A673 (cell line): ENCODE data around the gene DLGAP1. TPM values are rescaled to one million over a fixed set of nuclear protein-coding genes. Genes with fewer than 3 reads are reported as not detected.

ENCODE experiments used
- BruUV-seq: library from RNA; stranded (reverse); fragments of 400-500 nt; replicated peaks from 2 replicates; lab custom pipeline; 2021; lab: Mats Ljungman, UMichigan
- CTCF ChIA-PET: fragments of 300-600 bp; sonication (Branson Sonifier 250); formaldehyde crosslinking; loops from one replicate; lab custom pipeline; 2022; ENCODE audit warnings: antibody characterized with exemption; lab: Charles Lee
- POLR2A ChIA-PET: fragments of 300-600 bp; sonication (Branson Sonifier 250); formaldehyde crosslinking; loops from one replicate; lab custom pipeline; 2022; ENCODE audit warnings: antibody characterized with exemption; ENCODE audit not compliant: low non-redundant PET; lab: Charles Lee
- DNase-seq: peaks from one replicate; pipeline ENCODE4 v3.0.0-alpha.2; 2015; ENCODE audit warnings: low spot score
- H3K27ac ChIP-seq: fragments of 200-600 bp; sonication (generic); 2 replicates; pipeline ENCODE4 v1.5.1; 2016; ENCODE audit warnings: mixed run types, low read depth, mild to moderate bottlenecking, mixed read lengths, antibody characterized with exemption, low read length; ENCODE audit not compliant: poor library complexity, severe bottlenecking
- H3K27me3 ChIP-seq: fragments of 200-600 bp; sonication (generic); replicated peaks from 2 replicates; pipeline ENCODE4 v1.6.1; 2017; ENCODE audit warnings: mixed run types, low read depth, mild to moderate bottlenecking, mixed read lengths, antibody characterized with exemption, low read length; ENCODE audit not compliant: insufficient read depth, poor library complexity
- H3K36me3 ChIP-seq: fragments of 200-600 bp; sonication (generic); 2 replicates; pipeline ENCODE4 v1.6.1; 2016; ENCODE audit warnings: mixed run types, mild to moderate bottlenecking, mixed read lengths, antibody characterized with exemption, low read length; ENCODE audit not compliant: insufficient read depth, poor library complexity, severe bottlenecking
- H3K4me1 ChIP-seq: fragments of 200-600 bp; sonication (generic); 2 replicates; pipeline ENCODE4 v1.6.1; 2017; ENCODE audit warnings: mixed run types, mild to moderate bottlenecking, mixed read lengths, antibody characterized with exemption, low read length; ENCODE audit not compliant: insufficient read depth, poor library complexity, severe bottlenecking
- H3K4me3 ChIP-seq: fragments of 200-600 bp; sonication (generic); 2 replicates; pipeline ENCODE4 v1.5.1; 2016; ENCODE audit warnings: low read depth, mixed run types, mild to moderate bottlenecking, mixed read lengths, low read length; ENCODE audit not compliant: poor library complexity, severe bottlenecking
- H3K9me3 ChIP-seq: fragments of 200-600 bp; sonication (generic); 2 replicates; pipeline ENCODE4 v1.6.1; 2016; ENCODE audit warnings: mixed run types, low read depth, mild to moderate bottlenecking, mixed read lengths, antibody characterized with exemption, low read length; ENCODE audit not compliant: poor library complexity, severe bottlenecking
- EZH2 ChIP-seq: fragments of 200-600 bp; sonication (generic); IDR thresholded peaks from 2 replicates; pipeline ENCODE4 v1.6.1; 2017; ENCODE audit warnings: borderline replicate concordance, low read depth, mild to moderate bottlenecking, mixed read lengths, antibody characterized with exemption, low read length; ENCODE audit not compliant: poor library complexity, severe bottlenecking
- intact Hi-C: fragments of 100-400 bp; cut with micrococcal nuclease; formaldehyde crosslinking; loops from one replicate; pipeline ENCODE4 v1.10.0; 2022; ENCODE audit not compliant: unreplicated experiment
- total RNA-seq: library from RNA; stranded (reverse); gene quantifications from 2 replicates; pipeline ENCODE4 v1.2.3, GENCODE V29; 2021
- TF ChIP-seq, protein P1 (sequence below): fragments of 300-800, 200-600 bp; sonication (generic); conservative IDR thresholded peaks from 2 replicates; pipeline ENCODE4 v1.5.1; 2017; ENCODE audit warnings: low read depth, mild to moderate bottlenecking, antibody characterized with exemption, low read length, moderate library complexity, mixed read lengths

DLGAP1 gene
- total RNA-seq, 1 experiment from 2014 or later = 135 TPM

DNA sequence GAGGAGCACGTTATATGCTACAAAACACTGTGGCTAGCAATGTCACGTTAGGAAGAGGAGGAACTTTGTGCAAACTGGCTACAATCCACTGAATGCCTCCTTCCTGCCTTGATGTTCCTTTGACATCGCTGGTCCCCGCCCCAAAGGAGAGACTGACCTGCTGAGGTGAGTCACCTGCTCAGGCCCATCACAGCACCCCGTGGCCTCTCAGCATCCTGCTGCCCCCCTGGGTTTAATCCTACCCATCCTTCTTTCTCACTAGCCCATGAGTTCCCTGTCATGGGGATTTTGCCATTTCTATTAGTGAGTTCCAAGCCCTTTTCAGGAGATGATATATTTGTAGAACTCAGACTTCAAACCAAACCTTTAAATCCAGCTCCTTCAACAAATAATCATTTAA, 16.2 kb downstream of the DLGAP1 start:
- DNase-seq = no peak
- no peak for TF ChIP-seq EZH2
- TF ChIP-seq, protein P1, sequence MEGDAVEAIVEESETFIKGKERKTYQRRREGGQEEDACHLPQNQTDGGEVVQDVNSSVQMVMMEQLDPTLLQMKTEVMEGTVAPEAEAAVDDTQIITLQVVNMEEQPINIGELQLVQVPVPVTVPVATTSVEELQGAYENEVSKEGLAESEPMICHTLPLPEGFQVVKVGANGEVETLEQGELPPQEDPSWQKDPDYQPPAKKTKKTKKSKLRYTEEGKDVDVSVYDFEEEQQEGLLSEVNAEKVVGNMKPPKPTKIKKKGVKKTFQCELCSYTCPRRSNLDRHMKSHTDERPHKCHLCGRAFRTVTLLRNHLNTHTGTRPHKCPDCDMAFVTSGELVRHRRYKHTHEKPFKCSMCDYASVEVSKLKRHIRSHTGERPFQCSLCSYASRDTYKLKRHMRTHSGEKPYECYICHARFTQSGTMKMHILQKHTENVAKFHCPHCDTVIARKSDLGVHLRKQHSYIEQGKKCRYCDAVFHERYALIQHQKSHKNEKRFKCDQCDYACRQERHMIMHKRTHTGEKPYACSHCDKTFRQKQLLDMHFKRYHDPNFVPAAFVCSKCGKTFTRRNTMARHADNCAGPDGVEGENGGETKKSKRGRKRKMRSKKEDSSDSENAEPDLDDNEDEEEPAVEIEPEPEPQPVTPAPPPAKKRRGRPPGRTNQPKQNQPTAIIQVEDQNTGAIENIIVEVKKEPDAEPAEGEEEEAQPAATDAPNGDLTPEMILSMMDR = no peak
- H3K9me3 ChIP-seq = no peaks in the 10 kb centered on the region
- ChIA-PET CTCF (no interaction called here), POLR2A (no interaction called here)
- no peaks in the 10 kb centered on the region for H3K36me3 ChIP-seq
- intact Hi-C loops = no loop called here
- no peak overlapping the region for H3K27ac ChIP-seq
- peaks cover 18% of the 10 kb centered on the region for H3K4me1 ChIP-seq
- H3K4me3 ChIP-seq = no peak overlapping the region
- BruUV-seq = no TSS peak
- no peaks in the 10 kb centered on the region for H3K27me3 ChIP-seq

GRCh38 chr18:4433717-4434116, 21.4 kb downstream of the DLGAP1 start:
- intact Hi-C loops = no loop called here
- no peak for TF ChIP-seq EZH2
- TF ChIP-seq, protein P1 = no peak
- Histone ChIP-seq H3K4me3 (no peak overlapping the region), H3K27me3 (no peaks in the 10 kb centered on the region), H3K27ac (no peak overlapping the region), H3K4me1 (peaks cover 37% of the 10 kb centered on the region), H3K36me3 (no peaks in the 10 kb centered on the region), H3K9me3 (no peaks in the 10 kb centered on the region)
- peak; percentile 29 for DNase-seq
- ChIA-PET POLR2A (no interaction called here), CTCF (no interaction called here)
- BruUV-seq = no TSS peak

DNA sequence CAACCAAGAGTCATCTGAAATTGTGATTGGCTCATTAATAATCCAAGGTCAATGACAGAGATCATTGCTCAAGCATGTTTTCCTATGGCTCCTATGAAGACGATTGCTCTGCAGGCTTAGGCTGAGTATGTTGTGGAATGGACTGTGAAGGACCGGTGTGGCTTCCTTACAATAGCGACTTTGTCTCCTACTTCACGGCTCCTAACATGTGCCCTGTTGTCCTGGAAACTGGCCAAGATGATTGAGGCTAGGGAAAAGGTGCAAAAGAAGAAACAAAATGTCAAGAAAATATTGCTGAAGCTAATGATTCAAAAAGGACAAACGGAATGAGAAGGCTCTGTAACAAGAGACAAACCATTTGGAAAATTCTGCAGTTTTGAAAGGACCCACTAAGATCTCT, 24.3 kb downstream of the DLGAP1 start:
- intact Hi-C loops = no loop called here
- Histone ChIP-seq H3K9me3 (no peaks in the 10 kb centered on the region), H3K4me3 (no peak overlapping the region), H3K36me3 (no peaks in the 10 kb centered on the region), H3K27me3 (no peaks in the 10 kb centered on the region), H3K4me1 (peaks cover 33% of the 10 kb centered on the region), H3K27ac (no peak overlapping the region)
- TF ChIP-seq, protein P1 = no peak
- TF ChIP-seq EZH2 = no peak
- ChIA-PET POLR2A (no interaction called here), CTCF (no interaction called here)
- no TSS peak for BruUV-seq
- DNase-seq = no peak
